ENCODE measurements around the gene ABI3.
A peak's percentile ranks its signal among the peaks of the same experiment; 100 is the strongest.

The ABI3 gene

GRCh38 chr17:49197346-49197998 lies 13.0 kb upstream of the ABI3 start:
- no peak for DNase-seq (ENCODE audit: low spot score)

GRCh38 chr17:49198211-49198610 lies 12.3 kb upstream of the ABI3 start:
- DNase-seq (ENCODE audit: low spot score), result no peak

- no peak for DNase-seq (ENCODE audit: low spot score)
Measured at GRCh38 chr17:49200423-49201083, 10.0 kb upstream of the ABI3 start.

DNA sequence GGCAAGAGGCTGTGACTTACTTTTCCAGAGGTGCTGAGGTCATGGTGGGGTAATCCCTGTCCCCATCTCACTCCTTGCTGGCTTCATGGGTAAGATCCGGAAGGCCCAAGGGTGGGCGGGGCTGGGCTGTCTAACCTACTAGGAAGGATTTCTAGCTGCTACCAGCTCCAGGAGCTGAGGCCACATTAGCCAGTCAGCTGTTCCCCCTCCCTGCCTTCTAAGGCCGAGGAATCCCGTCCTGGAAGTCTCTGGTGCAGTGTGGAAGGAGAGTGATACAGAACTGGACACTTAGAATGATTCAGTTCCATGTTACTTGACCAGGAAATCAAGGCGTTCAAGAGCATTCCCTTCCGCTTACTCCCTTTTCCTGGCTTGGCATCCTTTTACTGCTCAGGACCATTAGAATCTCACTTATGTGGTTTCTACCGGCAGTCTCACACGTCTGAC lies 9.0 kb upstream of the ABI3 start:
- DNase-seq (ENCODE audit: low spot score), result no peak

GRCh38 chr17:49203796-49204195 lies 6.7 kb upstream of the ABI3 start:
- no peak for DNase-seq (ENCODE audit: low spot score)

DNA sequence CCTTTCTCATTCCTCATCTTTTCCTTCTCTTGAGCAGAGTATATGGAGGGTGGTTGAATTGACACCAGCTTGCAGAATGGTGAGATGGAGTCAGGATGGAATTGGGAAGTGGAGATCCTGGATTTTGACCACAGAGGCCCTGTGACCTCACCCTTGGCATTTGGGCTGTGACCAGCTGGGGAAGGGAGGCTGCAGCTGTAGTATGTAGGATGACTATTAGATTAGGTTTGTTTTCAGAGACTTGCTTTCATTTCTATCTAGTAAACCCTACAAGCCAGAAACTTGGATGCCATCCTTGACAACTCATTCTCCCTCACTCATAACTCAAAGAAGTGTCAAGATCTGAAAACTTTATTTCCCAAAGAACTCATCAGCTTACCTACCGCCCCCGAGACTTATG lies 6.0 kb upstream of the ABI3 start:
- DNase-seq (ENCODE audit: low spot score), result no peak

GRCh38 chr17:49209061-49209571 lies 1.4 kb upstream of the ABI3 start:
- DNase-seq (ENCODE audit: low spot score), result no peak

- no peak for DNase-seq (ENCODE audit: low spot score)
Measured at GRCh38 chr17:49213399-49213798, 2.9 kb downstream of the ABI3 start.

DNA sequence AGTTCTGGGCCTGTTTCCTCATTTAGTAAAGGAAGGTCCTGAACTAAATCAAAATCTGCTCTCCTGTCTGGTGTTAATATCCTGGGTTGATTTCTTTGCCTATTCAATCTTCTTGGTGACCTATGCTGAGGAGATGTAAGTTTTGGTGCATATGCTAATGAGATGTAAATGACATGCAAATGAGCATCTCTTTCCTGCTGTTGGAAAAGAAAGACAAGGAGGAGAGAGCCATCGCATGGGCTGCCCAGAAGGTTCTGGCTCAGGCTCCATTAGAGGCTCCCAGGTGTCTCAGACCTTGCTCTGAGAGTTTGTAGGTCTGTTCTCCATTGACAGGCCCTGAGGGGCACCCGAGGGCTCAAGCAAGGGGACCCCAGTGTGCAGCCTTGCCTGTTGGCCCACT lies 3.3 kb downstream of the ABI3 start:
- DNase-seq (ENCODE audit: low spot score), result no peak

- DNase-seq (ENCODE audit: low spot score), result no peak
Measured at GRCh38 chr17:49214676-49215360, 4.3 kb downstream of the ABI3 start.

DNA sequence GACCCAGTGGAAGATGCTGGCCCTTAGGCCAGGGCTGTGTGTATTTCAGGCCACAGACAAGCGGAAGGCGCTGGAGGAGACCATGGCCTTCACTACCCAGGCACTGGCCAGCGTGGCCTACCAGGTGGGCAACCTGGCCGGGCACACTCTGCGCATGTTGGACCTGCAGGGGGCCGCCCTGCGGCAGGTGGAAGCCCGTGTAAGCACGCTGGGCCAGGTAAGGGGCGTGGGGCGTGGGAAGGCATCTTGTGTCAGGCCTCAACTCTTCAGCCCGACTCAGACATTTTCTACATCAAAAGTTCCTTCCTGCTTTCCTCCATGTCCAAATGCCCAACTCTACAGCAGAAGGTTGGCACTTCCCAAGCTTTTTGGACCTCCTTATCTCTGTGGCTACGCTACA lies 6.0 kb downstream of the ABI3 start:
- DNase-seq (ENCODE audit: low spot score), result no peak

- no peak for DNase-seq (ENCODE audit: low spot score)
Measured at GRCh38 chr17:49216953-49217650, 6.6 kb downstream of the ABI3 start.

DNA sequence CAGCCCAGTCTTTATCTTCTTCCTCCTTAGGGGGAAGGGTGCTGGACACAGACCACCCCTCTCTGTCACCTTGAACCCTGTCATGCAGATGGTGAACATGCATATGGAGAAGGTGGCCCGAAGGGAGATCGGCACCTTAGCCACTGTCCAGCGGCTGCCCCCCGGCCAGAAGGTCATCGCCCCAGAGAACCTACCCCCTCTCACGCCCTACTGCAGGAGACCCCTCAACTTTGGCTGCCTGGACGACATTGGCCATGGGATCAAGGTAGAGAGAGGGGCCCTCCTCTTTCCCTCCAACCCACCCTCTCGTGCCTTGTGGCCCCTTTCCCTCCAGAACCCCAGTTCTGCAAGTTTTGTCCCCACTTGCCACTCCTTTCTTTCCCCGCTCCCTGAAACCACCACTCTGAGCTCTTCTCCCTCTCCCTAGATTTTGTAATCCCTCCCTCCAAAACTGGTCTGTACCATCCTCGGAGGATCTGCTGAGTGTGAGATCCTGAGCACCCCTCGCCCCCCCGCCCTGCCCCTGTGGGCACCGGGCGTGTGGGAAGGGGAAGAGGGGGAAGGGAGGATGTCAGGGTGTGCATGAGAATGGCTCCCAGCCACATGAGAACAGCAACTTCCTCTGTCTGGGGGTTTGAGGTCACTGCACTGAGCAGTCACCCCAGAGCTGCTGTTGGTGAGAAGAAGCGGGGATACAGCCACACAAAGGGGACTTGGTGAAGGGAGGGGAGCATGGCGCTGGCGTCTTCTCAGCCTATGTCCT lies 7.3 kb downstream of the ABI3 start:
- no peak for DNase-seq (ENCODE audit: low spot score)

- no peak for DNase-seq (ENCODE audit: low spot score)
Measured at GRCh38 chr17:49218941-49219913, 8.7 kb downstream of the ABI3 start.

DNA sequence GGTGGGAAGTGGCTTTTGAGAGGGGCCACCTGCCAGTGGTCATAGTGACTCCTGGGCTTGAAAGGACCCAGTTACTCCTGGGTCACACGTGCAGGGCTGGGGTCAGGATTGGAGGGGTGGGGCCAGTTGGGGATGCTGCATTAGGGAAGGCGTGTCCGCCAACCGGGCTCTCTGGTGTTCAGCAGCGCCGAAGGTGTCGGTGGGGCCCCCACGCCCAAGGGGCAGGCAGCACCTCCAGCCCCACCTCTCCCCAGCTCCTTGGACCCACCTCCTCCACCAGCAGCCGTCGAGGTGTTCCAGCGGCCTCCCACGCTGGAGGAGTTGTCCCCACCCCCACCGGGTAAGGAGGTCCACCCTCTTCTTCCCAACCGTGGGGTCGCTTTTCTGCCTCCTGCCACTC lies 9.5 kb downstream of the ABI3 start:
- DNase-seq (ENCODE audit: low spot score), result no peak

DNA sequence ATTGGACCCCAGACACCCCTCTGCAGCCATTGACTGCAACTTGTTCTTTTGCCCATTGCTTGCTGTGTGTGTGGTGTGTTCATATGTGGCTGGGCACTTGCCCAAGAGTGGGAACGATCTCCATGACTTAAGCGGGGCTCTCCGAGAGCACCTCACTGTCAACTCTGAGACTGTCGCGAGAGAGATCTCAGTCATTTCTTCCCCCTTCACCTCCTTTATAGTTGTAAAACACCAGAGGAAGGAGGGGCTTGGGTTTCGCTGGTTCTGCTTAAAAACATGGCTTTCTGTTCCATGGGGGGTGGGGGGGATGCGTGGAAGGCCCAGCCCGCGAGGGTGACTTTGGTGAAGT lies 12.6 kb downstream of the ABI3 start:
- DNase-seq (ENCODE audit: low spot score), result no peak

- peak; percentile 77 for DNase-seq (ENCODE audit: low spot score)
Measured at GRCh38 chr17:49223517-49224197, 13.2 kb downstream of the ABI3 start.

- DNase-seq (ENCODE audit: low spot score), result no peak
Measured at GRCh38 chr17:49224198-49224996, 13.9 kb downstream of the ABI3 start.

DNA sequence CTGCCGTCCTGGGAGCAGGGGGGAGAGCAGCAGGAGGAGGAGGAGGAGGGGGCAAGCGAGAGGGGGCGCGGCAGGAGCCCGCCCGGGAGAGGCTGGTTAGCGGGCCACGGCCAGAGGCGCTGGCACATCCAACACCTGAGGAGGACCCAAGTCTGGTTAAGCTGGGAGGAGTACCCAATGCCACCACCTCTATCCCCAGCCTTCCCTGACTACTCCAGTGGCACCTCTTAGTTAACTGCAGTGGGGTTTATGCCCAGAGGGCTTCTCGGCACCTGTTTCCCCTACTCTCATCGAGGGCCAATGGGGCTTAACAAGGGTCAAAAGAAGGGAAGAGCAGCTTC lies 14.5 kb downstream of the ABI3 start:
- DNase-seq (ENCODE audit: low spot score), result no peak
